K562 (cell line): Measurements from ENCODE around the gene SLC10A1. TPM values are rescaled to one million over a fixed set of nuclear protein-coding genes. Genes with fewer than 3 reads are reported as not detected.

Experiments
- ATAC-seq: fragments of 200-7000 bp; cut with Tn5 transposase; 3 replicates; pipeline ENCODE4 v1.9.1; 2020; ENCODE audit warnings: moderate library complexity
- BruUV-seq: library from RNA; stranded (reverse); fragments of 400-500 nt; replicated peaks from 2 replicates; lab custom pipeline; 2021; lab: Mats Ljungman, UMichigan
- CTCF ChIA-PET: fragments of 300-600 bp; formaldehyde crosslinking; extraction: SDS; loops from one replicate; lab custom pipeline; 2021; ENCODE audit warnings: low intra/inter-chr PET ratio; lab: Yijun Ruan, JAX
- POLR2A ChIA-PET: fragments of 300-600, 350-650 bp; sonication (Branson Sonifier 250); formaldehyde crosslinking; extraction: SDS; loops from one replicate; lab custom pipeline; 2021; ENCODE audit warnings: antibody characterized with exemption, inconsistent platforms; lab: Yijun Ruan, JAX
- DNase-seq, 4 experiments: peaks; one replicate each; pipeline versions ENCODE4 v3.0.0 to v3.0.0-alpha.2; 2011 to 2018; ENCODE audit warnings: low spot score in 3 of 4, mixed read lengths in 3 of 4; ENCODE audit errors: extremely low read depth in 1 of 4
- FAIRE-seq: peaks from 2 replicates; lab custom pipeline; 2011; peaks lifted over from hg19 to GRCh38; lab: Jason Lieb, UNC
- H2AFZ ChIP-seq: 2 replicates; pipeline ENCODE4 v1.6.0; 2011; ENCODE audit warnings: low read depth, low read length, control low read depth, inconsistent platforms
- H3K27ac ChIP-seq: fragments of 200-600 bp; 3 replicates; pipeline ENCODE4 v1.8.0; 2011; ENCODE audit warnings: low read depth, mild to moderate bottlenecking, control low read depth, inconsistent platforms, low read length, moderate library complexity, mixed read lengths; ENCODE audit errors: extremely low read depth
- H3K27me3 ChIP-seq, 2 experiments: fragments of 300-600 bp in 1 of 2; 2 replicates in 1 of 2; 3 replicates in 1 of 2; pipeline versions ENCODE4 v1.6.0 to v1.8.0; 2011; ENCODE audit warnings: inconsistent platforms in 2 of 2, low read length in 2 of 2, mild to moderate bottlenecking in 1 of 2, mixed read lengths in 1 of 2, moderate library complexity in 1 of 2; ENCODE audit not compliant: control insufficient read depth in 2 of 2, insufficient read depth in 2 of 2
- H3K36me3 ChIP-seq: fragments of 300-600 bp; 3 replicates; pipeline ENCODE4 v1.8.0; 2011; ENCODE audit warnings: mild to moderate bottlenecking, low read length, inconsistent platforms; ENCODE audit not compliant: control insufficient read depth, insufficient read depth
- H3K4me1 ChIP-seq, 2 experiments: fragments of 200-600 bp in 1 of 2; replicated peaks in 1 of 2; 2 replicates in 1 of 2; 3 replicates in 1 of 2; pipeline versions ENCODE4 v1.5.1 to v1.8.0; 2011; ENCODE audit warnings: inconsistent platforms in 2 of 2, low read length in 2 of 2, mild to moderate bottlenecking in 1 of 2, mixed read lengths in 1 of 2, moderate library complexity in 1 of 2; ENCODE audit not compliant: control insufficient read depth in 2 of 2, insufficient read depth in 2 of 2
- H3K4me2 ChIP-seq: 2 replicates; pipeline ENCODE4 v1.6.1; 2011; ENCODE audit warnings: low read length, control low read depth, inconsistent platforms, mixed read lengths; ENCODE audit not compliant: insufficient read depth
- H3K4me3 ChIP-seq: fragments of 200-600 bp; sonication (generic), shearing (Covaris generic); 2 replicates; pipeline ENCODE4 v1.5.1; 2016; ENCODE audit warnings: control low read depth, inconsistent platforms
- H3K79me2 ChIP-seq: fragments of 200-600 bp; 3 replicates; pipeline ENCODE4 v1.8.0; 2011; ENCODE audit warnings: low read length, inconsistent platforms; ENCODE audit not compliant: control insufficient read depth, insufficient read depth
- H3K9ac ChIP-seq, 2 experiments: 2 replicates each; pipeline versions ENCODE4 v1.6.0 to v1.6.1; 2011; ENCODE audit warnings: low read depth in 2 of 2, low read length in 2 of 2, control low read depth in 1 of 2, inconsistent platforms in 1 of 2, mild to moderate bottlenecking in 1 of 2, mixed read lengths in 1 of 2; ENCODE audit not compliant: insufficient read depth in 1 of 2
- H3K9me1 ChIP-seq: one replicate; pipeline ENCODE4 v1.6.0; 2011; ENCODE audit warnings: inconsistent platforms, mild to moderate bottlenecking, low read length, moderate library complexity; ENCODE audit not compliant: control insufficient read depth, insufficient read depth
- H3K9me3 ChIP-seq: replicated peaks from 2 replicates; pipeline ENCODE4 v1.5.1; 2011; ENCODE audit warnings: low read depth, low read length, inconsistent platforms; ENCODE audit not compliant: control insufficient read depth, insufficient read depth
- H4K20me1 ChIP-seq: replicated peaks from 2 replicates; pipeline ENCODE4 v1.6.1; 2011; ENCODE audit warnings: low read length, inconsistent platforms, mixed read lengths; ENCODE audit not compliant: control insufficient read depth, insufficient read depth
- ELF1 ChIP-seq: fragments of 200-800 bp; sonication (Bioruptor generic); IDR thresholded peaks from 2 replicates; pipeline ENCODE4 v1.6.1; 2016; ENCODE audit warnings: missing genetic modification characterization, missing compliant biosample characterization
- EWSR1 ChIP-seq: fragments of 450-650 bp; IDR thresholded peaks from 2 replicates; pipeline ENCODE4 v1.6.1; 2018; ENCODE audit warnings: borderline replicate concordance, mild to moderate bottlenecking, low read depth, moderate library complexity; ENCODE audit not compliant: partially characterized antibody
- EZH2 ChIP-seq: IDR thresholded peaks from 2 replicates; pipeline ENCODE4 v1.6.1; 2012; ENCODE audit warnings: low read depth, mild to moderate bottlenecking, inconsistent platforms, low read length, borderline replicate concordance
- HOMEZ ChIP-seq: fragments of 250-450 bp; sonication (Bioruptor Pico); IDR thresholded peaks from 2 replicates; pipeline ENCODE4 v1.4.0; 2020; ENCODE audit warnings: mild to moderate bottlenecking, moderate library complexity
- MTA2 ChIP-seq: fragments of 450-650 bp; IDR thresholded peaks from 2 replicates; pipeline ENCODE4 v1.6.1; 2016; ENCODE audit warnings: low read depth
- MXD1 ChIP-seq: fragments of 250-450 bp; sonication (Bioruptor Pico); IDR thresholded peaks from 2 replicates; pipeline ENCODE4 v1.8.0; 2021; ENCODE audit warnings: borderline replicate concordance, mild to moderate bottlenecking, moderate library complexity; ENCODE audit not compliant: poor library complexity, severe bottlenecking
- NR0B1 ChIP-seq: fragments of 450-650 bp; IDR thresholded peaks from one replicate; pipeline ENCODE4 v1.6.1; 2018; ENCODE audit warnings: mild to moderate bottlenecking, moderate library complexity; ENCODE audit not compliant: partially characterized antibody
- NRF1 ChIP-seq, 2 experiments: fragments of 450-650 bp; IDR thresholded peaks in 1 of 2; conservative IDR thresholded peaks in 1 of 2; 2 replicates each; pipeline ENCODE4 v1.6.1; 2014; ENCODE audit warnings: mild to moderate bottlenecking in 2 of 2
- PHF21A ChIP-seq: fragments of 450-650 bp; IDR thresholded peaks from 2 replicates; pipeline ENCODE4 v1.6.1; 2017; ENCODE audit warnings: low read depth, borderline replicate concordance
- TBP ChIP-seq: optimal IDR thresholded peaks from 2 replicates; pipeline ENCODE3; 2011; ENCODE audit warnings: low read depth, low read length, improper control_type of control experiment
- TRIM24 ChIP-seq, 2 experiments: fragments of 450-650 bp; IDR thresholded peaks; 2 replicates each; pipeline ENCODE4 v1.6.1; 2016
- ZBED1 ChIP-seq: IDR thresholded peaks from 2 replicates; pipeline ENCODE4 v1.6.1; 2014
- ZBTB43 ChIP-seq: sonication (generic); formaldehyde crosslinking; IDR thresholded peaks from 2 replicates; pipeline ENCODE4 v1.8.0; 2023; ENCODE audit warnings: mild to moderate bottlenecking, missing genetic modification reagents
- ZNF146 ChIP-seq: IDR thresholded peaks from one replicate; pipeline ENCODE4 v1.6.1; 2018; ENCODE audit warnings: missing compliant biosample characterization; ENCODE audit not compliant: unreplicated experiment
- in situ Hi-C: fragments of 300-500 bp; cut with MboI; formaldehyde crosslinking; loops from 4 replicates; pipeline ENCODE4 v1.15.0; 2018; ENCODE audit warnings: inconsistent platforms, mixed read lengths
- intact Hi-C: fragments of 100-400 bp; cut with micrococcal nuclease; formaldehyde crosslinking; loops from 2 replicates; pipeline ENCODE4 v1.14.2; 2022
- polyA plus RNA-seq, 8 experiments: library from polyadenylated mRNA; depleted of rRNA in 4 of 8; stranded (reverse) in 5 of 8; unstranded in 3 of 8; fragments of >200 nt; fragmentation: Nextera tagmentation in 2 of 8; fragmentation: Illumina TruSeq in 1 of 8; extraction: Ambion mirVana in 2 of 8; extraction: Trizol in 1 of 8; gene quantifications; 2 replicates each; pipeline versions ENCODE4 v1.2.1 to v1.2.3, GENCODE V29; 2011 to 2014; ENCODE audit warnings: inconsistent platforms in 1 of 8, missing spikeins in 1 of 8
- total RNA-seq, 7 experiments: library from RNA; depleted of rRNA in 6 of 7; stranded (reverse); fragments of >200 nt in 6 of 7; fragmentation: Illumina TruSeq in 2 of 7; extraction: Trizol in 2 of 7; gene quantifications; 2 replicates each; pipeline versions ENCODE4 v1.2.1 to v1.2.3, GENCODE V29; 2011 to 2021; ENCODE audit warnings: low replicate concordance in 1 of 7

SLC10A1 gene
- total and polyA plus RNA-seq, 9 of the 15 experiments (the other 6 are each of a cell fraction or from before 2014, with no cell fraction given) = not detected

- H4K20me1 ChIP-seq = no peaks in the 10 kb centered on the region
- TF ChIP-seq ZBTB43 (CRISPR knock-in tag) (no peak), HOMEZ (no peak), NRF1 (conservative IDR thresholded peaks at IDR 0.05 in 1 of 2, IDR thresholded peaks at IDR 0.05 in 1 of 2) (no peak), MXD1 (CRISPR knock-in tag) (no peak), TBP (no peak), ZBED1 (no peak), PHF21A (no peak), EZH2 (no peak), ZNF146 (no peak), TRIM24 (IDR thresholded peaks at IDR 0.05) (no peak), ELF1 (tag) (no peak), NR0B1 (no peak), MTA2 (no peak), EWSR1 (no peak)
Observed at GRCh38 chr14:69789118-69789640, 7.9 kb downstream of the SLC10A1 start.

More at GRCh38 chr14:69789118-69789640, 7.9 kb downstream of the SLC10A1 start:
- in situ Hi-C loops (no loop called here), intact Hi-C loops (no loop called here)
- Histone ChIP-seq H3K27me3 (no peaks in the 10 kb centered on the region), H2AFZ (no peak overlapping the region), H3K36me3 (no peaks in the 10 kb centered on the region), H3K9me3 (no peaks in the 10 kb centered on the region), H3K79me2 (no peaks in the 10 kb centered on the region), H3K4me3 (no peak overlapping the region), H3K4me1 (no peaks in the 10 kb centered on the region), H3K4me2 (no peak overlapping the region), H3K9ac (no peak overlapping the region), H3K9me1 (no peaks in the 10 kb centered on the region), H3K27ac (no peak overlapping the region)
- BruUV-seq = no TSS peak
- POLR2A ChIA-PET = interaction anchor here (2.0 kb wide), 1 partner anchor 10 kb away, joined by 11 read pairs; no protein-coding TSS in a partner anchor
- ATAC-seq = no peak
- FAIRE-seq = no peak
- CTCF ChIA-PET = no interaction called here
- no peak for DNase-seq
